ENCODE data around the gene RNF213. TPM values are rescaled to one million over a fixed set of nuclear protein-coding genes. Genes with fewer than 3 reads are reported as not detected.

The RNF213 gene
- total RNA-seq, 2 donors from 2014 or later: 415 to 602 TPM

- Mint-ChIP-seq H3K27ac (peak overlapping the region in 1 of 2 donors; percentile 75), H3K9me3 (no peaks in the 10 kb centered on the region), H3K36me3 (peaks cover 52% of the 10 kb centered on the region in 2 donors)
- ATAC-seq (no peak), DNase-seq (ENCODE audit: low spot score in 2 of 2) (no peak)
Observed at GRCh38 chr17:80349751-80350150, 89.1 kb downstream of the RNF213 start.

DNA sequence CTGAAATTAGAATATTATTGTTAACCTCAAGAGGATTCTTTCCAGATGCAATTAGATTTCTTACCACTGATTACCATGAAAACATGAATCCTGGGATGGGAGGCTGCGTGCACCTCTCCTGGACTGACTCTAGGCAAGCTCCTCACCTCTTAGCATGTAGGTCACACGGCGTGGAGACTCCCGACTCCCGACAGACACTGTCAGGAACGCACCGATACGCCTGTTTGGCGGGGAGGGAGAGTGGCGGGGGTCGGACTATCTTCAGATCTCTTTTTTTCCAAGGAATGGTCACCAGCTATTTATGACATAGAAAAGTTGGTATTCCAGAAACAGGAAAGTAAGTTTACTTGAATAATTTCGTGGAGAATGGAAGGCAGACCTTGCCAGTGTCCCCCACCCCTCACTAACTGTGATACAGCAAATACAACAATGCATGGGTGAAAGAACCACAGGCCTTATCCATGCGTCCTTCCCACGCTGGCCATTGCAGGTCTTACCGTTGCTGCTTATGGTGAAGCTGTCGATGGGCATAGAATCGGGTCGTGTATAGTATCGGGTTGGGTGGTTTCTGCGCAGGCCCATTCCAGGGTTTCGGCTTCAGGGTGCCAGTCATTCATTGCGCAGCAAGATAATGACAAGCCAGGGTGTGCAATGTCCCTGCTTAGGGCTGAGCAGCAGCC is 91.7 kb downstream of the RNF213 start:
- peak overlapping the region; percentile 60 to 81 for H3K27ac Mint-ChIP-seq
- DNase-seq (ENCODE audit: low spot score in 2 of 2) (no peak), ATAC-seq (no peak)
- peaks cover 33 to 44% of the 10 kb centered on the region in 2 donors for H3K36me3 Mint-ChIP-seq
- H3K9me3 Mint-ChIP-seq: no peaks in the 10 kb centered on the region

GRCh38 chr17:80352991-80353665 is 92.5 kb downstream of the RNF213 start:
- ATAC-seq: peak in 1 of 2 donors; percentile 23
- Mint-ChIP-seq H3K9me3 (no peaks in the 10 kb centered on the region), H3K36me3 (peaks cover 32 to 46% of the 10 kb centered on the region in 2 donors), H3K27ac (peak overlapping the region; percentile 81 to 96)
- DNase-seq (ENCODE audit: low spot score in 2 of 2): no peak

GRCh38 chr17:80353718-80354275 is 93.1 kb downstream of the RNF213 start:
- DNase-seq (ENCODE audit: low spot score in 2 of 2) (no peak), ATAC-seq (peak in 1 of 2 donors; percentile 12)
- H3K27ac Mint-ChIP-seq: peak overlapping the region; percentile 50 to 81
- H3K36me3 Mint-ChIP-seq: peaks cover 29 to 46% of the 10 kb centered on the region in 2 donors
- H3K9me3 Mint-ChIP-seq: no peaks in the 10 kb centered on the region

GRCh38 chr17:80354336-80354735 is 93.7 kb downstream of the RNF213 start:
- DNase-seq (ENCODE audit: low spot score in 2 of 2): no peak
- no peak overlapping the region for H3K27ac Mint-ChIP-seq

GRCh38 chr17:80356231-80356856 is 95.7 kb downstream of the RNF213 start:
- Mint-ChIP-seq H3K9me3 (no peaks in the 10 kb centered on the region), H3K27ac (peak overlapping the region; percentile 51 to 91), H3K36me3 (peaks cover 45 to 49% of the 10 kb centered on the region in 2 donors)
- DNase-seq (ENCODE audit: low spot score in 2 of 2): no peak
- peak; percentile 12 to 24 for ATAC-seq

More at GRCh38 chr17:80354336-80354735, 93.7 kb downstream of the RNF213 start:
- Mint-ChIP-seq H3K36me3 (peaks cover 29 to 46% of the 10 kb centered on the region in 2 donors), H3K9me3 (no peaks in the 10 kb centered on the region)
- ATAC-seq: peak in 1 of 2 donors; percentile 9

GRCh38 chr17:80358131-80358530 is 97.5 kb downstream of the RNF213 start:
- DNase-seq (ENCODE audit: low spot score in 2 of 2): no peak
- Mint-ChIP-seq H3K9me3 (no peaks in the 10 kb centered on the region), H3K36me3 (peaks cover 42 to 52% of the 10 kb centered on the region in 2 donors), H3K27ac (peak overlapping the region in 1 of 2 donors; percentile 91)
- no peak for ATAC-seq

GRCh38 chr17:80358861-80359260 is 98.2 kb downstream of the RNF213 start:
- peak overlapping the region in 1 of 2 donors; percentile 88 for H3K27ac Mint-ChIP-seq
- ATAC-seq (no peak), DNase-seq (ENCODE audit: low spot score in 2 of 2) (no peak)
- no peaks in the 10 kb centered on the region for H3K9me3 Mint-ChIP-seq
- H3K36me3 Mint-ChIP-seq: peaks cover 40 to 52% of the 10 kb centered on the region in 2 donors

DNA sequence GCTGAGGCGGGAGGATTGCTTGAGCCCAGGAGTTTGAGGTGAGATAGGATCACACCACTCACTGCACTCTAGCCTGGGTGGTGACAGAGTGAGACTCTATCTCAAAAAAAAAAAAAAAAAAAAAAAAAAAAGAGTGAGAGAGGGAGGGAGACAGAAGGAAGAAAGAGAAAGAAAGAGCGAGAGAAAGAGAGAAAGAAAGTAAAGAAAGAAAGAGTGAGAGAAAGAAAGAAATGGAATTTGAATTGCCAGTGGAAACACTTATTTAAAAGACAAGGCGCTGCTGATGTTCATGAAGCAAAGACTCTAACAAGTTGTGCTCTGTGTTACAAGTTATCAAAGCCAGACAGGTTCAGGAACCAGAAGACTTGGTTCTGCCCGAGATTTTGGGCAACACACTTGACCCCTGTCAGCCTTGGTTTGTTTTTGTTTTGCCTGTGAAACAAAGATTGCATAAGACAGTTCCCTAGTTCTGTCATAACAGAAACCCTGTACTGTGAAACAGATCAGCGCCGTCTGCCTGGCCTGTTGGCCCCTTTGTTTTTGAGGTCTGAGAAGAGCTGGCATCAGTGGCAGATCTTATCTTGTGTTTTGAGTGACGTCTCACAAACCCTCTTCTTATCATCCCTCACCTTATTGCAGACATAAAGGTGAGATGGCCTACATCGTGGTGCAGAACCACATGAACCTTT is 98.9 kb downstream of the RNF213 start:
- ATAC-seq: no peak
- peaks cover 41 to 52% of the 10 kb centered on the region in 2 donors for H3K36me3 Mint-ChIP-seq
- peak overlapping the region in 1 of 2 donors; percentile 88 for H3K27ac Mint-ChIP-seq

GRCh38 chr17:80360396-80360795 is 99.7 kb downstream of the RNF213 start:
- Mint-ChIP-seq H3K27ac (peak overlapping the region in 1 of 2 donors; percentile 44), H3K9me3 (no peaks in the 10 kb centered on the region), H3K36me3 (peaks cover 44 to 52% of the 10 kb centered on the region in 2 donors)
- ATAC-seq (no peak), DNase-seq (ENCODE audit: low spot score in 2 of 2) (no peak)

More for the DNA sequence above, 98.9 kb downstream of the RNF213 start:
- DNase-seq (ENCODE audit: low spot score in 2 of 2): no peak
- H3K9me3 Mint-ChIP-seq: no peaks in the 10 kb centered on the region

GRCh38 chr17:80361495-80362220 is 101.0 kb downstream of the RNF213 start:
- peak in 1 of 2 donors; percentile 40 for DNase-seq (ENCODE audit: low spot score in 2 of 2)
- Mint-ChIP-seq H3K27ac (peak overlapping the region; percentile 14 to 30), H3K36me3 (peaks cover 44 to 52% of the 10 kb centered on the region in 2 donors), H3K9me3 (no peaks in the 10 kb centered on the region)
- no peak for ATAC-seq

DNA sequence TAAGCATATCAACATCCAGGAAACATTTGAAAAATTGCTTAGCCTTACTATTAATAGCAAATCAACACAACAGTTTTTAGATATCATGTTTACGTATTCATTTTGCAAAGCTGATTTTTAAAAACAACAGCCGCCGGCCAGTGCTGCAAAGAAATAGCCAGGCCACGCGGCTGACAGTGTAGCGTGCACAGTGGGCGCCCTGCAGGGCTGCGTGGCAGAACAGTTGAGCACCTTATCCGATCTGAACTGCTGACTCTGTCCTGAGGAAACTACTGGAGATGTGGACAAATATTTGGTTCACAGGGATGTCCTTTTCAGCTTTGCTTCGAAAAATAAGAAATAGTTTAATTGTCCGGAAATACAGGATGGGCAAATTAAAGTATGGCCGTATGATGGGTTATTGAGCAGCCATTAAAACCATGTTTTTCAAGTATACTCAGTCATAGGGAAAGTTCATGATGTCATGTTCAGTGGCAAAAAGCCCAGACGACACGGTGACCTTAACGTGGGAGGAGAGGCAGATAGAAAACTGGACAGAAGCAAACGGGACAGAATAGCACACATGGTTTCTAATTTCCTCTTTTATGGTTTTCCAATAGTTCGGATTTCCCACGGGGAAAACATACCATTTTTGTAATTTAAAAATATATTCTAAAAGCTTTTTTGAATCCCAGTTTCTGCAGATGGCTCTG is 101.9 kb downstream of the RNF213 start:
- Mint-ChIP-seq H3K27ac (peak overlapping the region in 1 of 2 donors; percentile 60), H3K9me3 (no peaks in the 10 kb centered on the region), H3K36me3 (peaks cover 39 to 46% of the 10 kb centered on the region in 2 donors)
- ATAC-seq: no peak
- DNase-seq (ENCODE audit: low spot score in 2 of 2): no peak

DNA sequence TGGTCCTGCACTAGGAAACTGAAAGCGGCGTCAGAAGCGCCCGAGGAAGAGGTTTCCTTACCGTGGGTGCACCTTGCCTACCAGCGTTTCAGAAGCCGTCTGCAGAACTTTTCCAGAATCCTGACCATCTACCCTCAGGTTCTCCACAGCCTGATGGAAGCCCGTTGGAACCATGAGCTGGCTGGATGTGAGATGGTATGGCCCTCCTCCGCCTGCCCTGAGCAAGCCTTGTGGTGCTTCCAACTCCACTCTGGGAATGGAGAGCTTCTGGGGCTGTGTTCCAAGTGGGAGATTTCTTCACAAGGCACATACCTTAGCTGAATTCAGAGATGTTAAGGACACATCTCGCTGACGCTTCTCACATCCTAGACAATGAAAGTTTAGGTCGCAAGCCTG is 102.5 kb downstream of the RNF213 start:
- DNase-seq (ENCODE audit: low spot score in 2 of 2) (no peak), ATAC-seq (no peak)
- no peak overlapping the region for H3K27ac Mint-ChIP-seq
- peaks cover 41 to 48% of the 10 kb centered on the region in 2 donors for H3K36me3 Mint-ChIP-seq
- no peaks in the 10 kb centered on the region for H3K9me3 Mint-ChIP-seq

DNA sequence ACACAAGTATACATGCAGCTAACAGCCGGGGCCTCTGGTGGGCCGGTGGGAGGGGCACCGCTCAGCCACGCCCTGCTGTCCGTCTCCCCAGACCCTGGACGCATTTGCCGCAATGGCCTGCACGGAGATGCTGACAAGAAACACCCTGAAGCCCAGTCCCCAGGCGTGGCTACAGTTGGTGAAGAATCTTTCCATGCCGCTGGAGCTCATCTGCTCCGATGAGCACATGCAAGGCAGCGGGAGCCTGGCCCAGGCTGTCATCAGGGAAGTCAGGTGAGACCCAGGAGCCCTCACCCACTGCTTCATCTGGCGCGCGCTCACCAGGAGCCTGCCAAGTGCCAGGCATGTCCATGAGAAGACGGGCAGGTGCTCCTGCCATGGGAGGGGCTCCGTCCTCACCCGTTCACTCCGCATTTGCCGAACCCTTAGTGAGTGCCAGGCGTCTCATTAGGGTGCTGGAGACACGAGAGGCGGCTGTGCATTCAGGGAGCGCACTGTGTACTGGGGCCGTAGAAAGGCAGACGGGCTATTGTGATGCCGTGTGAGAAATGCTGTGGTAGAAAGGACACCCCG is 103.0 kb downstream of the RNF213 start:
- DNase-seq (ENCODE audit: low spot score in 2 of 2) (no peak), ATAC-seq (peak in 1 of 2 donors; percentile 10)
- Mint-ChIP-seq H3K9me3 (no peaks in the 10 kb centered on the region), H3K27ac (peak overlapping the region in 1 of 2 donors; percentile 77), H3K36me3 (peaks cover 39 to 45% of the 10 kb centered on the region in 2 donors)
